Measurements from ENCODE around the gene SLMAP.

GRCh38 chr3:57923752-57924151 is 167.6 kb downstream of the SLMAP start:
- TF ChIP-seq CTCF (IDR thresholded peaks at IDR 0.05; ENCODE audit: low read length) (no peak), EZH2 (optimal IDR thresholded peaks at IDR 0.05; ENCODE audit: low read depth, low read length) (no peak), EZH2phosphoT487 (IDR thresholded peaks at IDR 0.05; ENCODE audit: low read length) (no peak)

All from MM.1S (cell line).